HG02840 (cell line): ENCODE measurements around the gene TOLLIP.
A peak's percentile ranks its signal among the peaks of the same experiment; 100 is the strongest.
"Not testable (repeated sequence)": the region's sequence is repeated elsewhere in the genome, so short reads cannot be mapped to it uniquely, and the experiment has no call there.

Experiments used
- ATAC-seq: cut with Tn5 transposase; IDR thresholded peaks from one replicate; pipeline ENCODE4 v1.9.1; 2021; ENCODE audit warnings: mild to moderate bottlenecking, moderate library complexity, moderate number of reproducible peaks; ENCODE audit not compliant: unreplicated experiment, low FRiP score

TOLLIP gene

GRCh38 chr11:1309498-1310317 is at the start of gene TOLLIP:
Gene TOLLIP, minus strand, starts transcription at chr11:1309632. Its CDS starts 134 bp downstream, at chr11:1309498.
- ATAC-seq = peak; percentile 77

DNA sequence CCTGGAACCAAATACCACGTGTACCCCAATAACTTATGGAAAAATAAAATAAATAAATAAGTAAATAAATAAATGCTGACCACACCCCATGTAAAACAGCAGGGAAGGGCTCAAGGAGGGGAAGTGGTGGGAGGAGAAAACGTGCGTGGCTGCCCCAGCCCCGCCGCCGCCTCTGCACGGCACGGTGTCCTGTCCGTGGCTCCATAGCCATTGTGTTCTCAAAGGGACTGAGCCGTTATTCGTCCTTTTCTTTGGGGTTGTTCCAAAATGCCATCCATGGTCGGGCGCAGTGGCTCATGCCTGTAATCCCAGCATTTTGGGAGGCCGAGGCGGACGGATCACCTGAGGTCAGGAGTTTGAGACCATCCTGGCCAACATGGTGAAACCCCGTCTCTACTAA is 49.5 kb upstream of the TOLLIP start:
- ATAC-seq = not testable (repeated sequence)

DNA sequence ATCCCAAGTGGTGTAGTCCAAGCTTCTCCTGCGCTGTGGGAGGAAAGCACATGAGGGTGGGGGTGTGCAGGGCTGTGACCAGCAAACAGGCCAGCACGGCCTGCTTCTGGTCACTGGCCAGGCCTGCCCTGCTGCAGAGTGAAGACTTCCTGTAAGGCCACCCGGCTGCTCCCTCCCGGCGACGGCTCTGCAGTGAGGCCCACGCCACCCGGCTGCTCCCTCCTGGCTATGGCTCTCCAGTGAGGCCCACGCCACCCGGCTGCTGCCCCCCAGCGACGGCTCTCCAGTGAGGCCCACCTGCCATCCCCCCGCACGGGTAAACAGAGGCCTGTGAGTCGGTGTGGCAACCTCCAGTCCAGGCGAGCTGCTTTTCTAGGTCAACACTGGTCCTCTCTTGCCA is 48.9 kb upstream of the TOLLIP start:
- no peak for ATAC-seq

GRCh38 chr11:1356478-1356960 is 47.1 kb upstream of the TOLLIP start:
- no peak for ATAC-seq

GRCh38 chr11:1356007-1356435 is 46.6 kb upstream of the TOLLIP start:
- ATAC-seq = no peak

- no peak for ATAC-seq
Observed at GRCh38 chr11:1354125-1354938, 44.9 kb upstream of the TOLLIP start.

GRCh38 chr11:1353383-1354124 is 44.1 kb upstream of the TOLLIP start:
- ATAC-seq = no peak

GRCh38 chr11:1352696-1353382 is 43.4 kb upstream of the TOLLIP start:
- no peak for ATAC-seq

- no peak for ATAC-seq
Observed at GRCh38 chr11:1351278-1351937, 42.0 kb upstream of the TOLLIP start.

- no peak for ATAC-seq
Observed at GRCh38 chr11:1350086-1350725, 40.8 kb upstream of the TOLLIP start.

- no peak for ATAC-seq
Observed at GRCh38 chr11:1349327-1350041, 40.1 kb upstream of the TOLLIP start.

DNA sequence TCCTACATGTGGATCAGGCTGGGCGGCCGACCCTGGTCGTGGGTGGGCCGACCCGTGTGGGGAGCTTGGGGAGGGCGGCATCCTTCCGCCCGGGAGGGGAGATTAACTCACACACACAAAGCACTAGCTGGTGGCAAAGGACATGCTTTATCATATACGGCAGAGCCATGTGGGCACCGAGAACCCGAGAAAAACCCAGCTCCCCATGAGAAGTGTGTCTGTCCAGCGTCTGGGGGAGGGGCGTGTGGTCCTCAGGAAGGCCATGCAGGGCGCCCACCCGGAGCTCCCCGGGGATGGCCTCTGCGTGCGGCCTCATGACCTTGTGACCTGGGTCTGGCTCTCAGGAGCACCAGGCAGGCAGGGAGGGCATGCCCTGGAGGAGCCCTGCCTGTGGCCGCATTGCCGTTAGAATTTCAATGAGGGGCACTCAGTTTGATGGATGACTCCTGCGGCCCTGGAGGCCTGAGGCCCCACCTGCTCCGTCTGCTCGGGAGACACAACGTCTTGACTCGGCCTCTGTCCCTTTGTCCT is 39.4 kb upstream of the TOLLIP start:
- ATAC-seq = no peak

DNA sequence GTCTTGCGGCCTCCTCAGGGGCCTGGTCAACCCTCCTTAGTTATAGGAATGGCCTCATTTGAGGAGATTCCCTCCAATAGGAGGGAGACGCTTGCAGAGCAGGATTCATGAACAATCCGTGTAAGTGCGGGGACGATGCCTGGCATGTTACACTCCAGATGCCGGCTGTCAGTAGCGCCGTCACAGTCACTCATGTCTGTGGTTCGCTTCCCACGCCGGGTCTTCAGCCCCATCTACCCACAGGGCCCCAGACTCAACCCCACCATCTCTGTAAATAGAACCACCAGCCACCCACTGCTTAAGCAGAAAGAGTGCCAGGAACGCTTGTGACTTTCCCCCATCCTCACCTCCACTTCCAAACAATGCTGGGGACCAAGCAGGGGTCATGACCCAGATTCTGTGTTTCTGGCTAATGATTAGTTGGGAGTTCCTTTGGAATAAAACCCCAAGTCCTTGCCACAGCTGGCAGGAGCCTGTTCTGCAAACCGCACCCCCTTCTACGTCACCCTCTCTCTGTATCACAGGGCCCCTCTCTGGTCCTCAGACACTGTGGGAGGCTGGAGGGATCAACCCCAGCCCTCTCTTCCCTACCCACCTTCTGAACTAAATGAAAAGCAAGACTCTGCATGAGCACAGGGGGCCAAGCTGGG is 38.8 kb upstream of the TOLLIP start:
- ATAC-seq = no peak

- ATAC-seq = not testable (repeated sequence)
Observed at GRCh38 chr11:1347411-1347999, 38.1 kb upstream of the TOLLIP start.

DNA sequence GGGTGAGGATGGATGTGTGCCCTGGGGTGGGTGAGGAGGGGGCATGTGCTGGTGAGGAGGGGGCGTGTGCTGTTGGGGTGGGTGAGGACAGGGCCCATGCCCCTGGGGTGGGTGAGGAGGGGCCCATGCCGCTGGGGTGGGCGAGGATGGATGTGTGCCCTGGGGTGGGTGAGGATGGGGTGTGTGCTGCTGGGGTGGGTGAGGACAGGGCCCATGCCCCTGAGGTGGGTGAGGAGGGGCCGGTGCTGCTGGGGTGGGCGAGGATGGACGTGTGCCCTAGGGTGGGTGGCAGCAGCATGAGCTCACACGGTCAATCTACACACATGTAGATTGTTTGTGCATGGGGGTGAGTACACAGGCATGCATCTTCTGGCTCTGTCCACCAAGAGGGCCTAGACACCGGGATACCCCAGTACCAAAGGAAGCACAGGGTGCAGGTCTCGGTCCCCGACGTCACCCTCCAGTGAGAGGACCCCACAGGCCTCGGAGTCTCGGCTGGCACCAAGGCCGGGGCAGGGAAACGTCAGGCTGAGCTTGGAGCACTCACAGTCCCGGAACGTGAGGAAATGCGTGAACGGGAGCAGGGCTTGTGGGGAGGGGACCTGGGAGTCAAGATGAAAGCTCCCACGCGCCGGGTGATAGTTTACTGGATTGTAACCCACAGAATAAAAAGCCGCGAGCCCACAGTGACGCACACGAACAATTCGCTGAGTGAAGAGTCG is 37.4 kb upstream of the TOLLIP start:
- no peak for ATAC-seq

GRCh38 chr11:1345737-1346513 is 36.5 kb upstream of the TOLLIP start:
- no peak for ATAC-seq
